Measurements from ENCODE around the gene PFKM. TPM values are rescaled to one million over a fixed set of nuclear protein-coding genes. Genes with fewer than 3 reads are reported as not detected.
"Not testable (repeated sequence)": the region's sequence is repeated elsewhere in the genome, so short reads cannot be mapped to it uniquely, and the experiment has no call there.

PFKM gene
- total RNA-seq, 1 donor: 64.8 TPM

GRCh38 chr12:48109424-48109823 is 9.7 kb upstream of the PFKM start:
- no peak for TF ChIP-seq CTCF (IDR thresholded peaks at IDR 0.05; ENCODE audit: extremely low read depth, low read depth, low read length)
- no peak for DNase-seq (ENCODE audit: insufficient read length, low spot score, missing footprints)
- H3K36me3 ChIP-seq (ENCODE audit: insufficient read depth, low read length): no peaks in the 10 kb centered on the region

GRCh38 chr12:48110691-48111311 is 8.4 kb upstream of the PFKM start:
- H3K36me3 ChIP-seq (ENCODE audit: insufficient read depth, low read length): no peaks in the 10 kb centered on the region
- no peak for DNase-seq (ENCODE audit: insufficient read length, low spot score, missing footprints)
- peaks cover 11% of the 10 kb centered on the region for H3K79me2 ChIP-seq (ENCODE audit: insufficient read depth, low read length)
- H3K27ac ChIP-seq (ENCODE audit: low read depth, low read length): no peak overlapping the region
- no peak overlapping the region for H2AFZ ChIP-seq (ENCODE audit: low read length)
- H3K4me1 ChIP-seq (ENCODE audit: insufficient read depth, low read length): peaks cover 9% of the 10 kb centered on the region
- peaks cover 4% of the 10 kb centered on the region for H3K27me3 ChIP-seq (ENCODE audit: insufficient read depth, low read length)
- no peak overlapping the region for H3K4me2 ChIP-seq (ENCODE audit: insufficient read depth, low read length)
- H4K20me1 ChIP-seq (ENCODE audit: insufficient read depth, low read length): no peaks in the 10 kb centered on the region
- no peaks in the 10 kb centered on the region for H3K9me3 ChIP-seq (ENCODE audit: low read depth, low read length)
- no peak for TF ChIP-seq CTCF (IDR thresholded peaks at IDR 0.05; ENCODE audit: extremely low read depth, low read depth, low read length)
- H3K4me3 ChIP-seq (ENCODE audit: insufficient read depth, low read length): no peak overlapping the region

More at GRCh38 chr12:48109424-48109823, 9.7 kb upstream of the PFKM start:
- no peak overlapping the region for H3K4me3 ChIP-seq (ENCODE audit: insufficient read depth, low read length)
- H3K27me3 ChIP-seq (ENCODE audit: insufficient read depth, low read length): peaks cover 4% of the 10 kb centered on the region
- H2AFZ ChIP-seq (ENCODE audit: low read length): no peak overlapping the region
- no peak overlapping the region for H3K4me2 ChIP-seq (ENCODE audit: insufficient read depth, low read length)
- H3K79me2 ChIP-seq (ENCODE audit: insufficient read depth, low read length): peaks cover 25% of the 10 kb centered on the region
- peaks cover 14% of the 10 kb centered on the region for H3K4me1 ChIP-seq (ENCODE audit: insufficient read depth, low read length)
- H3K27ac ChIP-seq (ENCODE audit: low read depth, low read length): no peak overlapping the region
- H4K20me1 ChIP-seq (ENCODE audit: insufficient read depth, low read length): no peaks in the 10 kb centered on the region
- no peaks in the 10 kb centered on the region for H3K9me3 ChIP-seq (ENCODE audit: low read depth, low read length)

- not testable (repeated sequence) for H4K20me1 ChIP-seq (ENCODE audit: insufficient read depth, low read length); H3K79me2 ChIP-seq (ENCODE audit: insufficient read depth, low read length); H3K27me3 ChIP-seq (ENCODE audit: insufficient read depth, low read length); H3K36me3 ChIP-seq (ENCODE audit: insufficient read depth, low read length); DNase-seq (ENCODE audit: insufficient read length, low spot score, missing footprints); H3K27ac ChIP-seq (ENCODE audit: low read depth, low read length); H2AFZ ChIP-seq (ENCODE audit: low read length); H3K4me1 ChIP-seq (ENCODE audit: insufficient read depth, low read length); H3K4me3 ChIP-seq (ENCODE audit: insufficient read depth, low read length); H3K9me3 ChIP-seq (ENCODE audit: low read depth, low read length); H3K4me2 ChIP-seq (ENCODE audit: insufficient read depth, low read length)
Observed at GRCh38 chr12:48111312-48111693, 7.9 kb upstream of the PFKM start.

- DNase-seq (ENCODE audit: insufficient read length, low spot score, missing footprints): no peak
- Histone ChIP-seq H3K9me3 (ENCODE audit: low read depth, low read length) (no peaks in the 10 kb centered on the region), H2AFZ (ENCODE audit: low read length) (no peak overlapping the region), H3K79me2 (ENCODE audit: insufficient read depth, low read length) (peaks cover 16% of the 10 kb centered on the region), H3K4me3 (ENCODE audit: insufficient read depth, low read length) (no peak overlapping the region), H3K36me3 (ENCODE audit: insufficient read depth, low read length) (no peaks in the 10 kb centered on the region), H3K27ac (ENCODE audit: low read depth, low read length) (no peak overlapping the region), H3K27me3 (ENCODE audit: insufficient read depth, low read length) (peaks cover 8% of the 10 kb centered on the region), H3K4me1 (ENCODE audit: insufficient read depth, low read length) (peaks cover 14% of the 10 kb centered on the region), H4K20me1 (ENCODE audit: insufficient read depth, low read length) (peaks cover under 1% of the 10 kb centered on the region), H3K4me2 (ENCODE audit: insufficient read depth, low read length) (no peak overlapping the region)
- no peak for TF ChIP-seq CTCF (IDR thresholded peaks at IDR 0.05; ENCODE audit: extremely low read depth, low read depth, low read length)
Observed at GRCh38 chr12:48115957-48116356, 3.2 kb upstream of the PFKM start.
